Nephron progenitor cell (in vitro differentiated cells): Measurements from ENCODE around the gene ZBTB24.

Experiments
- DNase-seq: peaks from one replicate; pipeline ENCODE4 v3.0.0; 2021
- H3K27ac Mint-ChIP-seq: 2 replicates; pipeline ENCODE4 v1.8.0; 2021; ENCODE audit warnings: mild to moderate bottlenecking, moderate library complexity, mixed read lengths
- H3K27me3 Mint-ChIP-seq: 2 replicates; pipeline ENCODE4 v1.8.0; 2021; ENCODE audit warnings: mild to moderate bottlenecking, low read depth, mixed read lengths; ENCODE audit not compliant: poor library complexity
- H3K36me3 Mint-ChIP-seq: 2 replicates; pipeline ENCODE4 v1.8.0; 2021; ENCODE audit warnings: low read depth, mixed read lengths
- H3K4me1 Mint-ChIP-seq: 2 replicates; pipeline ENCODE4 v1.8.0; 2021; ENCODE audit warnings: mixed read lengths
- H3K4me3 Mint-ChIP-seq: 2 replicates; pipeline ENCODE4 v1.8.0; 2021; ENCODE audit warnings: mild to moderate bottlenecking, moderate library complexity, mixed read lengths
- H3K9me3 Mint-ChIP-seq: 2 replicates; pipeline ENCODE4 v1.8.0; 2021; ENCODE audit warnings: mild to moderate bottlenecking, moderate library complexity, mixed read lengths
- CTCF ChIP-seq: fragments of 200-600 bp; sonication (generic); IDR thresholded peaks from 2 replicates; pipeline ENCODE4 v1.5.0; 2021; ENCODE audit warnings: antibody characterized with exemption

ZBTB24 gene

GRCh38 chr6:109449795-109450673 lies 33.0 kb downstream of the ZBTB24 start:
- no peak for DNase-seq
- no peaks in the 10 kb centered on the region for H3K9me3 Mint-ChIP-seq
- no peak for TF ChIP-seq CTCF
- no peak overlapping the region for H3K4me3 Mint-ChIP-seq
- peak overlapping the region; percentile 54 for H3K27ac Mint-ChIP-seq
- H3K36me3 Mint-ChIP-seq: peaks cover 15% of the 10 kb centered on the region
- peaks cover 2% of the 10 kb centered on the region for H3K27me3 Mint-ChIP-seq
- peaks cover 11% of the 10 kb centered on the region for H3K4me1 Mint-ChIP-seq

GRCh38 chr6:109449064-109449794 lies 33.8 kb downstream of the ZBTB24 start:
- H3K9me3 Mint-ChIP-seq: no peaks in the 10 kb centered on the region
- DNase-seq: no peak
- H3K36me3 Mint-ChIP-seq: peaks cover 15% of the 10 kb centered on the region
- no peak for TF ChIP-seq CTCF
- H3K4me3 Mint-ChIP-seq: no peak overlapping the region
- H3K4me1 Mint-ChIP-seq: peaks cover 6% of the 10 kb centered on the region
- no peak overlapping the region for H3K27ac Mint-ChIP-seq
- peaks cover 2% of the 10 kb centered on the region for H3K27me3 Mint-ChIP-seq

GRCh38 chr6:109448615-109449014 lies 34.4 kb downstream of the ZBTB24 start:
- no peak overlapping the region for H3K4me3 Mint-ChIP-seq
- H3K27me3 Mint-ChIP-seq: peaks cover 2% of the 10 kb centered on the region
- peaks cover 15% of the 10 kb centered on the region for H3K36me3 Mint-ChIP-seq
- no peak for DNase-seq
- H3K4me1 Mint-ChIP-seq: no peaks in the 10 kb centered on the region
- peak overlapping the region; percentile 90 for H3K27ac Mint-ChIP-seq
- TF ChIP-seq CTCF: no peak
- no peaks in the 10 kb centered on the region for H3K9me3 Mint-ChIP-seq

GRCh38 chr6:109447878-109448555 lies 35.0 kb downstream of the ZBTB24 start:
- H3K4me3 Mint-ChIP-seq: no peak overlapping the region
- DNase-seq: no peak
- H3K27me3 Mint-ChIP-seq: peaks cover 2% of the 10 kb centered on the region
- H3K4me1 Mint-ChIP-seq: no peaks in the 10 kb centered on the region
- no peaks in the 10 kb centered on the region for H3K9me3 Mint-ChIP-seq
- peak overlapping the region; percentile 90 for H3K27ac Mint-ChIP-seq
- peaks cover 20% of the 10 kb centered on the region for H3K36me3 Mint-ChIP-seq
- no peak for TF ChIP-seq CTCF

GRCh38 chr6:109447087-109447486 lies 35.9 kb downstream of the ZBTB24 start:
- Mint-ChIP-seq H3K4me1 (peaks cover 3% of the 10 kb centered on the region), H3K4me3 (no peak overlapping the region), H3K27me3 (peaks cover 2% of the 10 kb centered on the region), H3K36me3 (peaks cover 23% of the 10 kb centered on the region), H3K9me3 (no peaks in the 10 kb centered on the region), H3K27ac (peak overlapping the region; percentile 90)
- TF ChIP-seq CTCF: no peak
- no peak for DNase-seq
